PC-3 (cell line): ENCODE data around the gene INKA2. TPM values are rescaled to one million over a fixed set of nuclear protein-coding genes. Genes with fewer than 3 reads are reported as not detected.

Experiments
- ATAC-seq: fragments of 200-7000 bp; cut with Tn5 transposase; 2 replicates; pipeline ENCODE4 v1.9.1; 2020; ENCODE audit warnings: mild to moderate bottlenecking, moderate library complexity
- BruUV-seq: library from RNA; stranded (reverse); fragments of 400-500 nt; replicated peaks from 2 replicates; lab custom pipeline; 2021; lab: Mats Ljungman, UMichigan
- CTCF ChIA-PET: fragments of 300-600 bp; sonication (Branson Sonifier 250); formaldehyde crosslinking; loops from one replicate; lab custom pipeline; 2022; ENCODE audit warnings: antibody characterized with exemption; lab: Charles Lee
- POLR2A ChIA-PET: fragments of 300-600 bp; sonication (Branson Sonifier 250); formaldehyde crosslinking; loops from one replicate; lab custom pipeline; 2022; ENCODE audit warnings: antibody characterized with exemption; ENCODE audit not compliant: unreplicated experiment; lab: Charles Lee
- DNase-seq: peaks from one replicate; pipeline ENCODE4 v3.0.0-alpha.2; 2015
- H2AFZ ChIP-seq: fragments of 300-600 bp; sonication (generic); 2 replicates; pipeline ENCODE4 v1.6.0; 2016; ENCODE audit warnings: antibody characterized with exemption, low read length
- H3F3A ChIP-seq: fragments of 300-600 bp; sonication (generic); one replicate; pipeline ENCODE4 v1.6.0; 2017; ENCODE audit warnings: antibody characterized with exemption, low read length, control low read depth, mild to moderate bottlenecking; ENCODE audit not compliant: unreplicated experiment
- H3K27ac ChIP-seq: fragments of 300-600 bp; sonication (generic); 2 replicates; pipeline ENCODE4 v1.5.1; 2016; ENCODE audit warnings: mild to moderate bottlenecking, low read length
- H3K27me3 ChIP-seq: fragments of 300-600 bp; sonication (generic); 2 replicates; pipeline ENCODE4 v1.6.1; 2016; ENCODE audit warnings: low read length, mixed read lengths
- H3K36me3 ChIP-seq: fragments of 300-600 bp; sonication (generic); 2 replicates; pipeline ENCODE4 v1.6.1; 2016; ENCODE audit warnings: low read depth, mixed run types, low read length, mixed read lengths
- H3K4me1 ChIP-seq: fragments of 300-600 bp; sonication (generic); 2 replicates; pipeline ENCODE4 v1.5.1; 2016; ENCODE audit warnings: low read length; ENCODE audit not compliant: insufficient read depth
- H3K4me2 ChIP-seq: fragments of 300-600 bp; sonication (generic); 2 replicates; pipeline ENCODE4 v1.6.0; 2016; ENCODE audit warnings: low read length
- H3K4me3 ChIP-seq: fragments of 300-600 bp; sonication (generic); 2 replicates; pipeline ENCODE4 v1.5.1; 2016; ENCODE audit warnings: mild to moderate bottlenecking, low read length, mixed read lengths
- H3K79me2 ChIP-seq: fragments of 300-600 bp; sonication (generic); 2 replicates; pipeline ENCODE4 v1.6.1; 2017; ENCODE audit warnings: low read length, mixed read lengths
- H3K9ac ChIP-seq: fragments of 300-600 bp; sonication (generic); 2 replicates; pipeline ENCODE4 v1.6.0; 2016; ENCODE audit warnings: mild to moderate bottlenecking, low read length
- H3K9me2 ChIP-seq: fragments of 300-600 bp; sonication (generic); replicated peaks from 2 replicates; pipeline ENCODE4 v1.6.1; 2016; ENCODE audit warnings: mixed run types, low read length, mixed read lengths
- H3K9me3 ChIP-seq: fragments of 300-600 bp; sonication (generic); 2 replicates; pipeline ENCODE4 v1.6.1; 2016; ENCODE audit warnings: low read length, mixed read lengths
- H4K20me1 ChIP-seq: fragments of 300-600 bp; sonication (generic); 2 replicates; pipeline ENCODE4 v1.6.1; 2016; ENCODE audit warnings: low read length, mixed read lengths
- EZH2 ChIP-seq: fragments of 300-600 bp; sonication (generic); IDR thresholded peaks from one replicate; pipeline ENCODE4 v1.6.1; 2017; ENCODE audit warnings: antibody characterized with exemption, mild to moderate bottlenecking, low read length; ENCODE audit not compliant: unreplicated experiment
- EZH2phosphoT487 ChIP-seq: fragments of 300-600 bp; sonication (generic); IDR thresholded peaks from 2 replicates; pipeline ENCODE4 v1.6.1; 2018; ENCODE audit warnings: mild to moderate bottlenecking, antibody characterized with exemption, low read length, borderline replicate concordance
- intact Hi-C: fragments of 100-400 bp; cut with micrococcal nuclease; formaldehyde crosslinking; loops from 2 replicates; pipeline ENCODE4 v1.9.0; 2023
- total RNA-seq: library from RNA; depleted of rRNA; stranded (reverse); fragments of >200 nt; gene quantifications from 2 replicates; pipeline ENCODE4 v1.2.3, GENCODE V29; 2014
- TF ChIP-seq, protein P1 (sequence below): fragments of 300-600 bp; sonication (generic); conservative IDR thresholded peaks from 2 replicates; pipeline ENCODE4 v1.5.1; 2017; ENCODE audit warnings: antibody characterized with exemption, low read depth, mild to moderate bottlenecking, low read length

INKA2 gene
- total RNA-seq, 1 experiment from 2014 or later: 0.11 TPM

DNA sequence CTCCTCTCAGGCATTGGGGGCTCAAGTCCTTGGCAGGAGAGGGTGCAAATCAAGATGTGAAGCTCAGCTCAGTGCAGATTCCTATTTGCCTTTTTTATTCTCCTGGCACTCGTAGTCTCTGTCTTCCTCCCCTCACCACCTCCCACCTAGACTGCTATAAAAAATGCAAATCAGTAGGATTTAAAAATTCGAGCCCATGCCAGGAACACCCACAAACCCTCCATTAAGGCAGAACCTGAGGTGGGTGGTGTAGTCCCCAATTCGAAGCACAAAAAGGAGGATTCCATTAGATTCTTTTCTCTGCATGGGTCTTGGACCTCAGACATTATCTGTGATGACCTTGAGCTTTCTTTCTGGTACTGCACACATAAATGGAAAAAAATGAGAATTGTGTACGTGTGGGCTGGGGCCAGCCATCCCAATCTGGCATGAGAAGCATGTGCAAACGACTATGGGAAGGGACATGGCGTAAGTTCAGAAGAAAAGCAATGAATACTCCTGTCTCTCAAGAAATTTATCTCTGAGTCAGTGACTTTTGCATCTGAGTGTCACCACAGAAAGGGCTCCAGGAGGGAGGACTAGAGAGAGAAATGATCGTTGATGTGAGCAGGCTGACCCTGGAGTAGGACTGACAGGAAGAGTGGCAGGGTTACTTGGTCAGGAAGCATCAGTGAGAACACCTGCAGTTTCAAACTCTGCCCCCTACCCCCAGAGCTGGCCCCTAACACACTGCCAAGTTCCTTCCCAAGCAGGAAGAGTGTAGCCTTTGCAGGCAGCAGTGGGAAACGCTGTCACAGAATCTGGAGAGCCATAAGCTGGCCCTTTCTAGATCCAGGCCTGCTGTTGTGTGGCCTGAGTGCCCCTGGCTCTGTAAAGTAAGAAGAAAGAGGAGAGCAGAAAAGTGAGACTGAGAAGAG lies 1.7 kb downstream of the INKA2 start:
- POLR2A ChIA-PET: interaction anchor here (0.6 kb wide), 1 partner anchor 230 kb away, joined by 4 read pairs; no protein-coding TSS in a partner anchor
- Histone ChIP-seq H4K20me1 (no peaks in the 10 kb centered on the region), H3F3A (no peaks in the 10 kb centered on the region), H3K27ac (no peak overlapping the region), H3K9me3 (no peaks in the 10 kb centered on the region), H3K4me1 (peaks cover 20% of the 10 kb centered on the region; the same call in 1 of the 2 replicates), H3K9ac (no peak overlapping the region), H3K4me3 (peak overlapping the region; percentile 64; the same call in 1 of the 2 replicates), H3K9me2 (no peaks in the 10 kb centered on the region), H2AFZ (no peak overlapping the region), H3K4me2 (peak overlapping the region; percentile 92), H3K27me3 (no peaks in the 10 kb centered on the region), H3K36me3 (no peaks in the 10 kb centered on the region), H3K79me2 (no peaks in the 10 kb centered on the region)
- ATAC-seq: no peak
- no peak for TF ChIP-seq EZH2
- TF ChIP-seq, protein P1, sequence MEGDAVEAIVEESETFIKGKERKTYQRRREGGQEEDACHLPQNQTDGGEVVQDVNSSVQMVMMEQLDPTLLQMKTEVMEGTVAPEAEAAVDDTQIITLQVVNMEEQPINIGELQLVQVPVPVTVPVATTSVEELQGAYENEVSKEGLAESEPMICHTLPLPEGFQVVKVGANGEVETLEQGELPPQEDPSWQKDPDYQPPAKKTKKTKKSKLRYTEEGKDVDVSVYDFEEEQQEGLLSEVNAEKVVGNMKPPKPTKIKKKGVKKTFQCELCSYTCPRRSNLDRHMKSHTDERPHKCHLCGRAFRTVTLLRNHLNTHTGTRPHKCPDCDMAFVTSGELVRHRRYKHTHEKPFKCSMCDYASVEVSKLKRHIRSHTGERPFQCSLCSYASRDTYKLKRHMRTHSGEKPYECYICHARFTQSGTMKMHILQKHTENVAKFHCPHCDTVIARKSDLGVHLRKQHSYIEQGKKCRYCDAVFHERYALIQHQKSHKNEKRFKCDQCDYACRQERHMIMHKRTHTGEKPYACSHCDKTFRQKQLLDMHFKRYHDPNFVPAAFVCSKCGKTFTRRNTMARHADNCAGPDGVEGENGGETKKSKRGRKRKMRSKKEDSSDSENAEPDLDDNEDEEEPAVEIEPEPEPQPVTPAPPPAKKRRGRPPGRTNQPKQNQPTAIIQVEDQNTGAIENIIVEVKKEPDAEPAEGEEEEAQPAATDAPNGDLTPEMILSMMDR: no peak
- TF ChIP-seq EZH2phosphoT487: no peak
- CTCF ChIA-PET: interaction anchor here (0.7 kb wide), 1 partner anchor 23 kb away, joined by 5 read pairs; no protein-coding TSS in a partner anchor
- DNase-seq: no peak
- intact Hi-C loops: loop anchor here (2.0 kb wide), 1 partner anchor 23 kb away; no protein-coding TSS in a partner anchor
- TSS peak; percentile 13 for BruUV-seq

DNA sequence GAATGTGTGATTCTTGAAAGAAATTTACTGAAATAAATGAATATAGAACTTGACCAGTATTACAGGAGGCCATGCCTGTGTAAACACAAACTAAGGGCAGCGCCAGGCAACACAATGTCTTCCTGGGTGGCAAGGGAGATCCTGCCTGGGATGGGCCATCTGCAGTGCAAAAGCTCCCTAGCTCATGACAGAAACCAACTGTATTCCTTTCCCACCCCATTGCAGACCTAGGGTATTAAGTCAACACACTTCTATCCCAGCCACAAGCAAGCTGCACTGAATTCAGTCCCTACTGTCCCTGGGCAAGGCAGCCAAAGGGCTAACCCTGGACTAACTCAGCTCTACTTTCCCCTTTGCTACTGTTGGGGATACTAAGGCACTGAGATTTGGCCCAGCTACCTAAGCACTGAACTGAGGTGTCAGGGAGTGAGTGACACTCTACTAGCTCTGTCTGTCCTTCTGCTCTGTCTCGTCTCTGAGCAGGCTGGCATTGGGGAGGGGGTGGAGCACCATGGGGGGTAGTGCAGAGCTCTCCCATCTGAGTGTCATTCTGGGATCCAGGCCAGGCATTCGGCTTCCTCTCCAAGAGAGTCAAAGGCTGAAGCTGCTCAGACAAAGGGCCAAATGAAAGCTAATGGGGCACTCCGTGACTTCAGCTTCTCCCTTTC lies 2.5 kb downstream of the INKA2 start:
- peaks cover 20% of the 10 kb centered on the region; the same call in 1 of the 2 replicates for H3K4me1 ChIP-seq
- no peaks in the 10 kb centered on the region for H3F3A ChIP-seq
- no peak overlapping the region for H2AFZ ChIP-seq
- H3K9ac ChIP-seq: no peak overlapping the region
- ATAC-seq (no peak), DNase-seq (no peak)
- no peak overlapping the region for H3K4me3 ChIP-seq
- H3K36me3 ChIP-seq: no peaks in the 10 kb centered on the region
- no peaks in the 10 kb centered on the region for H3K9me2 ChIP-seq
- ChIA-PET CTCF (interaction anchor here (0.7 kb wide), 1 partner anchor 22 kb away, joined by 5 read pairs; no protein-coding TSS in a partner anchor), POLR2A (interaction anchor here (0.6 kb wide), 1 partner anchor 230 kb away, joined by 4 read pairs; no protein-coding TSS in a partner anchor)
- intact Hi-C loops: no loop called here
- no peaks in the 10 kb centered on the region for H3K79me2 ChIP-seq
- H3K9me3 ChIP-seq: no peaks in the 10 kb centered on the region
- no TSS peak for BruUV-seq
- H3K27me3 ChIP-seq: no peaks in the 10 kb centered on the region
- no peak overlapping the region for H3K27ac ChIP-seq
- H4K20me1 ChIP-seq: no peaks in the 10 kb centered on the region
- TF ChIP-seq, protein P1: no peak
- TF ChIP-seq EZH2phosphoT487 (no peak), EZH2 (no peak)
- no peak overlapping the region for H3K4me2 ChIP-seq
